SK-N-SH (cell line): Measurements from ENCODE around the gene TRIOBP. TPM values are rescaled to one million over a fixed set of nuclear protein-coding genes. Genes with fewer than 3 reads are reported as not detected.

Experiments used
- CTCF ChIA-PET: fragments of 300-600, 350-600 bp; formaldehyde crosslinking; extraction: SDS; loops from one replicate; lab custom pipeline; 2021; lab: Yijun Ruan, JAX
- POLR2A ChIA-PET: fragments of 350-600 bp; sonication (Branson Sonifier 250); formaldehyde crosslinking; extraction: SDS; loops from one replicate; lab custom pipeline; 2020; ENCODE audit warnings: antibody characterized with exemption, inconsistent platforms; lab: Yijun Ruan, JAX
- DNase-seq: peaks from one replicate; pipeline ENCODE4 v3.0.0; 2012
- H2AFZ ChIP-seq: fragments of 200-600 bp; sonication (generic); 2 replicates; pipeline ENCODE4 v1.8.1; 2016; ENCODE audit warnings: antibody characterized with exemption, mild to moderate bottlenecking, low read depth
- H3F3A ChIP-seq: fragments of 200-600 bp; sonication (generic); replicated peaks from 2 replicates; pipeline ENCODE3; 2016; ENCODE audit warnings: antibody characterized with exemption, mild to moderate bottlenecking; ENCODE audit not compliant: insufficient read depth
- H3K27ac ChIP-seq, 2 experiments: fragments of 200-500 bp in 1 of 2; fragments of 200-600 bp in 1 of 2; sonication (Bioruptor generic) in 1 of 2; sonication (generic), shearing (Covaris generic) in 1 of 2; 2 replicates each; pipeline versions ENCODE4 v1.5.1 to v1.6.1; 2014 to 2016; ENCODE audit warnings: low read depth in 2 of 2, inconsistent platforms in 1 of 2, low read length in 1 of 2, mild to moderate bottlenecking in 1 of 2, mixed read lengths in 1 of 2
- H3K27me3 ChIP-seq: fragments of 200-600 bp; sonication (generic), shearing (Covaris generic); 2 replicates; pipeline ENCODE4 v1.6.1; 2016; ENCODE audit warnings: mixed run types; ENCODE audit not compliant: insufficient read depth
- H3K36me3 ChIP-seq, 2 experiments: fragments of 200-500 bp in 1 of 2; fragments of 200-600 bp in 1 of 2; sonication (Bioruptor generic) in 1 of 2; sonication (generic) in 1 of 2; replicated peaks in 1 of 2; 2 replicates each; pipeline versions ENCODE3 to v1.5.1; 2014 to 2016; ENCODE audit warnings: low read length in 1 of 2, mild to moderate bottlenecking in 1 of 2; ENCODE audit not compliant: insufficient read depth in 2 of 2, control insufficient read depth in 1 of 2
- H3K4me1 ChIP-seq, 2 experiments: fragments of 200-500 bp in 1 of 2; fragments of 200-600 bp in 1 of 2; sonication (Bioruptor generic) in 1 of 2; sonication (generic), shearing (Covaris generic) in 1 of 2; 2 replicates each; pipeline versions ENCODE4 v1.5.1 to v1.6.1; 2014 to 2016; ENCODE audit warnings: low read depth in 1 of 2, low read length in 1 of 2, mixed run types in 1 of 2; ENCODE audit not compliant: insufficient read depth in 2 of 2, control insufficient read depth in 1 of 2
- H3K4me2 ChIP-seq: fragments of 200-600 bp; sonication (generic), shearing (Covaris generic); 2 replicates; pipeline ENCODE4 v1.6.1; 2017; ENCODE audit warnings: mixed run types
- H3K4me3 ChIP-seq, 2 experiments: fragments of 200-500 bp in 1 of 2; fragments of 200-600 bp in 1 of 2; sonication (Bioruptor generic) in 1 of 2; sonication (generic), shearing (Covaris generic) in 1 of 2; 2 replicates each; pipeline versions ENCODE4 v1.5.1 to v1.8.1; 2014 to 2016; ENCODE audit warnings: low read depth in 2 of 2, inconsistent platforms in 1 of 2, low read length in 1 of 2, mild to moderate bottlenecking in 1 of 2, mixed read lengths in 1 of 2, moderate library complexity in 1 of 2
- H3K79me2 ChIP-seq: fragments of 200-600 bp; sonication (generic); 2 replicates; pipeline ENCODE4 v1.8.1; 2017; ENCODE audit warnings: mild to moderate bottlenecking; ENCODE audit not compliant: insufficient read depth
- H3K9ac ChIP-seq: fragments of 200-600 bp; sonication (generic); 2 replicates; pipeline ENCODE4 v1.6.1; 2017; ENCODE audit warnings: mixed run types
- H3K9me2 ChIP-seq: fragments of 200-600 bp; sonication (generic); 2 replicates; pipeline ENCODE4 v1.6.1; 2017; ENCODE audit warnings: mixed run types
- H3K9me3 ChIP-seq: fragments of 200-600 bp; sonication (generic); 2 replicates; pipeline ENCODE4 v1.6.1; 2017; ENCODE audit warnings: mixed run types, mild to moderate bottlenecking, moderate library complexity
- H4K20me1 ChIP-seq: fragments of 200-600 bp; sonication (generic); 2 replicates; pipeline ENCODE4 v1.6.1; 2017; ENCODE audit warnings: mild to moderate bottlenecking, mixed run types; ENCODE audit not compliant: insufficient read depth
- CTCF ChIP-seq: fragments of 200-600 bp; sonication (generic); IDR thresholded peaks from 2 replicates; pipeline ENCODE4 v1.6.1; 2017; ENCODE audit warnings: antibody characterized with exemption, mild to moderate bottlenecking, moderate library complexity
- EP300 ChIP-seq, 2 experiments: IDR thresholded peaks; 2 replicates each; pipeline versions ENCODE4 v1.4.0 to v1.6.1; 2012; ENCODE audit warnings: borderline replicate concordance in 1 of 2, low read depth in 1 of 2, low read length in 1 of 2
- FOXM1 ChIP-seq: IDR thresholded peaks from 2 replicates; pipeline ENCODE4 v1.4.0; 2012; ENCODE audit warnings: low read depth, mild to moderate bottlenecking
- GABPA ChIP-seq: IDR thresholded peaks from 2 replicates; pipeline ENCODE4 v1.4.0; 2012; ENCODE audit warnings: low read depth, mild to moderate bottlenecking
- GATA2 ChIP-seq: sonication (generic); formaldehyde crosslinking; IDR thresholded peaks from 2 replicates; pipeline ENCODE4 v1.5.0; 2020; ENCODE audit warnings: mild to moderate bottlenecking, missing genetic modification reagents
- IRF3 ChIP-seq: fragments of 150-350 bp; IDR thresholded peaks from 2 replicates; pipeline ENCODE4 v1.6.1; 2016; ENCODE audit warnings: mild to moderate bottlenecking, low read depth, low read length
- MEF2A ChIP-seq: IDR thresholded peaks from 2 replicates; pipeline ENCODE4 v1.4.0; 2012; ENCODE audit warnings: low read depth, borderline replicate concordance
- NFIC ChIP-seq: IDR thresholded peaks from 2 replicates; pipeline ENCODE4 v1.4.0; 2012; ENCODE audit warnings: borderline replicate concordance
- RCOR1 ChIP-seq: fragments of 150-350 bp; IDR thresholded peaks from 2 replicates; pipeline ENCODE4 v1.6.1; 2017; ENCODE audit warnings: antibody characterized with exemption, low read length
- RFX5 ChIP-seq: IDR thresholded peaks from 2 replicates; pipeline ENCODE4 v1.6.1; 2012; ENCODE audit warnings: mild to moderate bottlenecking, improper control_type of control experiment, low read length
- TCF12 ChIP-seq: IDR thresholded peaks from 2 replicates; pipeline ENCODE4 v1.4.0; 2012
- USF1 ChIP-seq: IDR thresholded peaks from 2 replicates; pipeline ENCODE4 v1.4.0; 2012; ENCODE audit warnings: low read depth, borderline replicate concordance
- ZBTB33 ChIP-seq: IDR thresholded peaks from 2 replicates; pipeline ENCODE4 v1.4.0; 2012; ENCODE audit warnings: low read depth, borderline replicate concordance
- WGBS: methylation state at CpG from one replicate; pipeline ENCODE4 v1.1.6; 2017; ENCODE audit warnings: low lambda C conversion rate; 5-methylcytosine and 5-hydroxymethylcytosine counted together
- polyA plus RNA-seq, 3 experiments: library from polyadenylated mRNA; depleted of rRNA; stranded (reverse); fragments of >200 nt; gene quantifications; 2 replicates each; pipeline ENCODE4 v1.2.3, GENCODE V29; 2012

The TRIOBP gene
- polyA plus RNA-seq, 1 of the 3 experiments (the other 2 are of a cell fraction), result 43.6 TPM

- TF ChIP-seq RFX5, result no peak
- 0 out of 2 replicates have a peak, but pooled peaks have one; percentile 11 for TF ChIP-seq CTCF
- TF ChIP-seq USF1, result no peak
- TF ChIP-seq, all 33 proteins: peak for 1
- H3K27me3 ChIP-seq, result no peaks in the 10 kb centered on the region
- peaks cover 0 to 10% of the 10 kb centered on the region in 2 experiments; a peak in 2 of 4 replicates for H3K4me1 ChIP-seq
- no peaks in the 10 kb centered on the region for H3K36me3 ChIP-seq
- peaks cover 9% of the 10 kb centered on the region for H3F3A ChIP-seq
- H3K4me2 ChIP-seq, result no peak overlapping the region
- POLR2A ChIA-PET, result no interaction called here
- H3K9ac ChIP-seq, result no peak overlapping the region
- H4K20me1 ChIP-seq, result no peaks in the 10 kb centered on the region
- H3K4me3 ChIP-seq, result no peak overlapping the region
- no peaks in the 10 kb centered on the region for H3K9me2 ChIP-seq
- H3K79me2 ChIP-seq, result no peaks in the 10 kb centered on the region
- WGBS, result 89% methylated on average over 13 of the region's 13 CpGs
- no peak for DNase-seq
- H3K9me3 ChIP-seq, result no peaks in the 10 kb centered on the region
- no peak overlapping the region for H2AFZ ChIP-seq
- CTCF ChIA-PET, result interaction anchor here (4.4 to 6.8 kb wide), 2 partner anchors 89 to 90 kb away, joined by 22 to 45 read pairs; no protein-coding TSS in a partner anchor
- H3K27ac ChIP-seq, result no peak overlapping the region
Measured at GRCh38 chr22:37731804-37732471, 35.1 kb downstream of the TRIOBP start.

- Histone ChIP-seq H3K79me2 (no peaks in the 10 kb centered on the region), H3K27me3 (no peaks in the 10 kb centered on the region), H3K4me1 (peaks cover 0 to 10% of the 10 kb centered on the region in 2 experiments; a peak in 2 of 4 replicates), H4K20me1 (no peaks in the 10 kb centered on the region), H3K27ac (no peak overlapping the region), H3K9me2 (no peaks in the 10 kb centered on the region), H3K4me3 (no peak overlapping the region), H3K36me3 (no peaks in the 10 kb centered on the region), H3F3A (peaks cover 5% of the 10 kb centered on the region), H3K9ac (no peak overlapping the region), H2AFZ (no peak overlapping the region), H3K4me2 (no peak overlapping the region), H3K9me3 (no peaks in the 10 kb centered on the region)
- DNase-seq, result no peak
- POLR2A ChIA-PET, result no interaction called here
- CTCF ChIA-PET, result interaction anchor here (0.7 to 6.8 kb wide), 2 partner anchors 37 to 91 kb away, joined by 3 to 45 read pairs; no protein-coding TSS in a partner anchor
- WGBS, result 87% methylated on average over 10 of the region's 19 CpGs
- no peak for TF ChIP-seq USF1
- no peak for TF ChIP-seq RCOR1
- TF ChIP-seq GATA2 (CRISPR knock-in tag), result no peak
- TF ChIP-seq FOXM1, result no peak
- TF ChIP-seq NFIC, result no peak
- no peak for TF ChIP-seq ZBTB33
- no peak for TF ChIP-seq IRF3
- no peak for TF ChIP-seq RFX5
- no peak for TF ChIP-seq TCF12
- TF ChIP-seq CTCF, result no peak
- TF ChIP-seq EP300 (IDR thresholded peaks at IDR 0.05; ENCODE audit: borderline replicate concordance in 1 of 2, low read depth in 1 of 2, low read length in 1 of 2), result no peak
- TF ChIP-seq MEF2A, result no peak
- no peak for TF ChIP-seq GABPA
Measured at GRCh38 chr22:37732699-37733607, 36.1 kb downstream of the TRIOBP start.
